IPS DF 4.7 (cell line): ENCODE data around the gene UPK3BL2.
"Not testable (repeated sequence)": the region's sequence is repeated elsewhere in the genome, so short reads cannot be mapped to it uniquely, and the experiment has no call there.

Source experiments
- DNase-seq: peaks from one replicate; pipeline ENCODE4 v3.0.0-alpha.2; 2013; ENCODE audit warnings: low spot score; ENCODE audit errors: extremely low read depth

The UPK3BL2 gene

GRCh38 chr7:102531583-102531982 is 11.9 kb downstream of the UPK3BL2 start:
- DNase-seq, result not testable (repeated sequence)

- not testable (repeated sequence) for DNase-seq
These were observed 15.4 kb downstream of the UPK3BL2 start for GRCh38 chr7:102527822-102528793.

- not testable (repeated sequence) for DNase-seq
These were observed 16.3 kb downstream of the UPK3BL2 start for GRCh38 chr7:102527182-102527581.

GRCh38 chr7:102524803-102525202 is 18.7 kb downstream of the UPK3BL2 start:
- DNase-seq, result not testable (repeated sequence)

DNA sequence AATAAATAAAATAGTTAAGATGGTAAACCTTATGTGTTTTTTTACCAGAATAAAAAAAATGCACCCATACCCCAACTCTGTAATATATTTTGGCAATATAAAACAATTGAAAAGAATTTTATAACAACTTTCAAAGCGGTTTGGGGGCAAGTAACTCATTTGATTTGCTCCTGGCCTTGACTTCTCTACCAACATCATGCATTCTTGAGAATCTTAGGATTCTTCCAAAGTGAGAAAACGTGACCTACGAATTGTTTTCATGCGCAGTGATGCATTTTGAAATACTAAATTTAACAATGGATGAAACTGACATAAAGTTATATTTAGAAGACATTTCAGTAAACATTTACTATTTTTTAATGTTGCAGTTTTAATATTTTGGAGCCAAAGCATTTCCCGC is 22.7 kb downstream of the UPK3BL2 start:
- not testable (repeated sequence) for DNase-seq

DNA sequence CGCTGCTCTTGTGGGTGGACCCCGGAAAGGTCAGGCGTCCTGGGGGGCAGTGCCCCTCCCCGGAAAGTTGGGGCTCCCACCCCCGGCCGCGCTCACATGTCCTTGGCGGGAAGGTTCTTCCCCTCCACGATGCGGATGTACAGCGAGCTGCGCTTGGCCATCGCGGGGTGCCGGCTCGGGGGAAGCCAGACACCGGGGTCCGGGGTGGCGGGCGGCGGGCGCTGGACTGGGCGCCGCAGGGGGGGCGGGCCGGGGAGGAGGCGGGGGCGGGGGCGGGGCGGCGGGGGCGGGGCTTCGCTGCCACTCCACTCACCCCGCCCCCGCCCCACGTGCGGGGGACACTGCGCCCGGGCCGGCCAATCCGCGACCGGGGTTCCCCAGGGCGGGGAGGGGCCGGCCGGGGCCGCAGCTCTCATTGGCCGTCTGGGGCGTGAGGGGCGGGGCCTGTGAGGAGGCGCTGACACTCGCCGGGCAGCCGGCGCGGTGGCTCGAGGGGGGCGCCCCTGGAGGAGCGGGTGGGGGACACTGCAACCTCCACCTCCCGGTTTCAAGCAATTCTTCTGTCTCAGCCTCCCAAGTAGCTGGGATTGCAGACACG is 25.8 kb downstream of the UPK3BL2 start, which contains the start of gene RASA4B:
TSS of gene RASA4B (minus strand) at position 228 of the 598 bp plus-strand sequence. CDS start at position 161, 67 bp downstream.
- DNase-seq, result not testable (repeated sequence)

- not testable (repeated sequence) for DNase-seq
These were observed 26.5 kb downstream of the UPK3BL2 start for GRCh38 chr7:102516951-102517350.

- DNase-seq, result not testable (repeated sequence)
These were observed 27.6 kb downstream of the UPK3BL2 start for GRCh38 chr7:102515889-102516288.

DNA sequence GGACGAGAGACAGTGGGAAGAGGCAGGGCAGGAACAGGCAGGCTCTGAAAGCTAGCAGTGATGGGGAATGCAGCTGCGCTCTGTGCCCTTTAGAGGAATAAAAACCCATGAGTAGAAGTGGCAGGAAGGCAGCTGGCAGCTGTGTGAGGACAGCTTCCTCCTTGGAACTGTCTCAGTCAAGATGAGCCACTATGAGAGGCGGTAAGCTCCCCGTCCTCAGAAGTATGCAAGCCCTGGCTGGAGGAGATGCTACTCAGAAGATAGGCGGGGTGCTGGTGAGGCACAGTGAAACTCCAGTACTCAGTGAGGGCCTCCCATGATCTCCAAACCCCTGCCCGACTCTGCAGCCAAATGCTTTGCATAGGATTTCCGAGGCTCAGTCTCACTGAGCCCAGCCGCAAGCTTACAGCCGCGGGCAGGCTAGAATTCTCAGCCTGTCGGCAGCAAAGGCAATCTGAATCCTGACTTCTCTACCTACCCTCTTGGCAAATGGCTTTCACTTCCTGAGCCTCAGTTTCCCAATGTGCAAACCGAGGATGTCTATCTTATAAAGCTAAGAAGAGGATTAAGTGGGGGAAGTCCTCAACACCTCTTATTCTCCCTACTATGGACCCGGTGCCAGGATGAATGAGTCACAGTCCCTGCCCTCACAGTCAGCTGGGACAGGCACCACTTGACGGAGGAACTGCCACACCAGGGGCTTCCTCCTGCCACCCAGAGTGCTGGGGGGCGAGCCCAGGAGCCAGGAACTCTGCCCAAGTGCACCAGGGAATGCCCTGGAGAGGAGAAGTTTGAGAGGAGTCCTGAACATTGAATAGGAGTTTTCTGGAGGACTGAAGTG is 28.4 kb downstream of the UPK3BL2 start:
- not testable (repeated sequence) for DNase-seq

- DNase-seq, result not testable (repeated sequence)
These were observed 30.8 kb downstream of the UPK3BL2 start for GRCh38 chr7:102512642-102513221.

DNA sequence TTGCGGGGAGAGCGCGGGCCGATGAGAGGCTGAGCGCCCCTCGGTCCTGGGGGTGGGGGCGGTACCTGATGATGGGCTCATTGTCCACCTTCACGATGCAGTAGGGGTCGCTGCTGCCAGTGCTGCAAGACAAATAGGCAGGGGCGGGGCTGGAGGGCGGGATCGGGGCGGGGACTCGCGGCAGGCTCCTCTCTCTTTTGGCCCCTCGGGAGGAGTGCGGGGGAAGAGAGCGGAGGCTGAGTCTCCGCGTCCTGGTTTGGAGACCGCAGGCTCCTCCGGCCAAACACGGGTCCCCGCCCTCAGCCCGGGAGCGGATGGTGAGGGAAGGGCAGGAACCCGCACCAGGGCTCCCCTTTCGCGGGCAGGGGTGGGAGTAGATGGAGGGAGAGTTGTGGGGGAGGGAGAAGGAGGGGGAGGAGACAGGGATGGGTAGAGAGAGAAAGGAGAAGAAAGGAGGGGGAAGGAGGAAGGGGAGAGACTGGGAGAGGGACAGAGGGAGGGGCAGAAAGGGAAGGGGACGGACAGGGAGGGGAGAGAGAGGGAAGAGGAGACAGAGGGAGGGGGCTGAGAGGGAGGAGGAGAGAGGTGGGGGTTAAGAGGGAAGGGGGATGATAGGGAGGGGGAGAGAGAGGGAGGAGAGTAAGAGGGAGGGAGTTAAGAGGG is 31.5 kb downstream of the UPK3BL2 start:
- not testable (repeated sequence) for DNase-seq

- not testable (repeated sequence) for DNase-seq
These were observed 32.9 kb downstream of the UPK3BL2 start for GRCh38 chr7:102510575-102510974.

GRCh38 chr7:102507410-102508088 is 35.9 kb downstream of the UPK3BL2 start:
- not testable (repeated sequence) for DNase-seq

DNA sequence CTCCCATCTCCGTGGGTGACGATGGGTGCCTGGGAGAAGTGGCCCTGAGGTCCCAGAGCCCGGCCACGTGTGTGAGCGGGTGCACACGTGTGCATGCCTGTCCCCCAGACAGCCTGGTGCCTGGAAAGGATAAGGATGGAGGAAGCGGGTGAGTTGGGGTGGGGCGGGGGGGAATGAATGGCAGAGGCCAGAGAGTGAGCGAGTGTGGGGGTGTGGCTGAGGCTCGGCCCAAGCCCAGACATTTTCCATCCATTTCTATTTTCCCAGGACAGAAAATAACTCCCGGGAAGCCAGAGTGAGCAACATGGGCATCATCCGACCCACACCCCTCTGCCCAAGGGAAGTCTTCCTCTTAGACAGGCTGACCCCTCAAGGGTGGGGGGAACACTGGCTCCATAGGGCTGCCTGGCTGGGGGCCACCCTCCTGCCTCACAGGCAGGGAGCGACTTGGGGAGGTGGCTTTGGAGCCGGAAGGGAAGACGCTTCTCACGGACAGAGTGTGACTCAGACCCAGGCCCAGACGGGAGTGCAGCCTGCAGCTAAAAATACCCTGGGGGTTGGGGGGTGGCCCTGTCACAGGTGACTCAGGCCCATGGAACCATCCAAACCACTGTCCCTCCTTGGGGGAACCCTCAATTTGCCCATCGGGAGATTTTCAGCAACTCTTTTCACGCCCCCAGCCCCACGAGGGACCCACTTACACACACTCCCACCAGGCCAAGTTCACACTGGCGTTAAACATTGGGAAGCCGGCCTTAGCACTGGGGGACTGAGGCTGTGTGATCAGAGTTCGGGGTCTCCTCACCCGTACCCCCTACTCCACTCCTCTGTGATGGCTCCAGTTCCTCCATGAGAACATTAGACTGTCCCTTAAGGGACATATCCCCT is 38.0 kb downstream of the UPK3BL2 start:
- DNase-seq, result not testable (repeated sequence)

DNA sequence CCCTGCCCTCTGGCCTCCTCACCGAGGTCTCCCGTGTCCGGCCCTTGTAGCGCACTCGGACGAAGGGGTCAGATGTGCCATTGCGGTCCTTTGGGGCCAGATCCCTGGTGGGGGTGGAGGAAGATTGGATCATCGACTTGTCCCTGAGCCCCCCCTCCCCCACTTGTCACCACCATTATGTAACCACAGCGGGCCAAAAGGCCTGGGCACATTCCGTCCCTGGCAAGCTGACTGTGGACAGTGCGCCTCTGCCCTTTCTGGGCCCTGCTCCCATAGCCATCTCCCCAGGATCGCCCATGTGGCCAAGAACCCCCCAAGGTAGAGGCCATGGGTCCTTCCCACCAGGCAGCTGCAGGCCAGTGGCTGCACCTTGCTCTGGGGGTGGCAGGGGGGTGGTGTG is 40.4 kb downstream of the UPK3BL2 start:
- not testable (repeated sequence) for DNase-seq

GRCh38 chr7:102498321-102498720 is 45.2 kb downstream of the UPK3BL2 start:
- not testable (repeated sequence) for DNase-seq

- not testable (repeated sequence) for DNase-seq
These were observed 46.2 kb downstream of the UPK3BL2 start for GRCh38 chr7:102497308-102497707.

DNA sequence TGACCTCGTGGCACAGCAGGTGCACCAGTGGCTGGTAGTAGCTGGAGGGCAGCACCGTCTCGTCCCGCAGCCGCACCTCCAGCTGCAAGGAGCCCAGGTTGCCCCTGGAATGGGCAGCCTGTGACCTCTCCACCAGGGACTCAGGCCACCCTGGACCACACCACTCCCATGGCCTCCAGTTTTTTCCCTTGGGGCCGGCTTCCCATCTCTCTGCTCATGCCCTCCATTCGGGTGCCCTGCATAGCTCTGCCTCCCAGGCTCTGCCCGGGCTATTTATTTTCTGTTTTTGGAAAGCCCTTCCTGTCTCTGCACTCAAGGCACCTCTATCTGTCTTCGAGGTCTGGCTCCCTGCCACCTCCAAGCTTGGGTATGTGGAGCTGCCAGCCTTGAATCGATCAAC is 46.6 kb downstream of the UPK3BL2 start:
- not testable (repeated sequence) for DNase-seq
